CD4-positive, alpha-beta T cell treated with Interleukin-4 for 1 hour (primary cell): Measurements from ENCODE around the gene BYSL.

Experiments used
- DNase-seq, 2 donors: peaks; one replicate each; pipeline ENCODE4 v3.0.0-alpha.2; 2020 to 2022

Gene BYSL

GRCh38 chr6:41914869-41915530, 6.3 kb upstream of the BYSL start:
- DNase-seq = no peak

DNA sequence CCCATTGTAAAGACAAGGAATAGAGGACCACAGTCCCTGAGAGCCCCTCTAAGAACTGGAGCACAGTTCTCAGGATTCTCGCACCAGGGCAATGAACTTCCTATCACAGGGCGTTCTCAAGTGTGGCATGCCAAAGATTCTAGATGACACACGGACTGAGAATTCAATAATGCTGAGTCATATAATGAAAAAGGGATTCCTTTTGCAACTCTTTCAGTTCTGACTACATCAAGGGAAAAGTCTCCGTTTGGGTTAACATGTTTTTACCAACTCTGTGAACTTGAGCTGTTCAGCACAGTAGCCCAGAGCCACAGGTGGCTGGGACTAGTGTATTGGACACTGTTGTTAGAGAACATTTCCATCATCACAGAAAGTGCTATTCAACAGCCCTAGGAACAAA, 3.8 kb upstream of the BYSL start:
- DNase-seq = no peak

DNA sequence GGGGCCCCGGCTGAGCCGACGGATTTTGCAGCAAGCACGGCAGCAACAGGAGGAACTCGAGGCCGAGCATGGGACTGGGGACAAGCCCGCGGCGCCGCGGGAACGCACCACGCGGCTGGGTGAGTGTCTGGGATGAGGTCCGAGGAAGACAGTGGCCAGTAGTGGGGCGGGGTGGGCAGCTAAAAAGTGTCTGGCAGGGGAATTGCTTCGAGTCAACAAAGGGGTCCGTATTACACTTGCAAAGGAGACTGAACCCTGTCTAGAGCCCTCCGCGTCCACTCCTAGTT, 356 bp downstream of the BYSL start:
- no peak for DNase-seq

- no peak for DNase-seq
Measured at GRCh38 chr6:41922154-41922553, 855 bp downstream of the BYSL start.

DNA sequence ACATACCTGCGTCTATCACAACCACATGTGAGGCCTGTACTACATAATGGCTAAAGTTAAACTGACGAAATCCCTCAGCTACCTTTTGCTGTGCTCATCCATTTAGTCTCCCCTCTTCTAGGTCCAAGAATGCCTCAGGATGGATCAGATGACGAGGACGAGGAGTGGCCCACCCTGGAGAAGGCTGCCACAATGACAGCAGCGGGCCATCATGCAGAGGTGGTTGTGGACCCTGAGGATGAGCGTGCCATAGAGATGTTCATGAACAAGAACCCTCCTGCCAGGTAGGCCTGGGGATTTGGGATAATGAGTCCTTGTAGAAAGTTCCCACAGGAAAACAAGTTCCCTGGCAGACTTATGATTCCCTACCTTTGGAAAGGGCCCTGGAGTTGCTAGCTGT, 6.0 kb downstream of the BYSL start:
- DNase-seq = no peak

DNA sequence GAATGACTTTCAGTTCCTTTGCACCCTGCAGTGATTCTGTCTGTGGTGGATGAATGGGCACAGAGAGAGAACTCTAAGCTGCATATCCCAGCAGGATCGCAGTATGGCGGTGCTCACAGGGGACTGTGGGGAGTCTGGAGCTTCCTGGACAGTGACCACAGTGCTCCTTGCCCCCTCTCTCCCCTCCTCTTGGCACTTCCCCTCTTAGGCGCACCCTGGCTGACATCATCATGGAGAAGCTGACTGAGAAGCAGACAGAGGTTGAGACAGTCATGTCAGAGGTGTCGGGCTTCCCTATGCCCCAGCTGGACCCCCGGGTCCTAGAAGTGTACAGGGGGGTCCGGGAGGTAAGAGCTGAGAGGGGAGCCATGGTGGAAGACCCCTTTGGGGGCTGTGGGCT, 8.6 kb downstream of the BYSL start:
- DNase-seq = no peak

GRCh38 chr6:41931792-41932191, 10.5 kb downstream of the BYSL start:
- DNase-seq = no peak

DNA sequence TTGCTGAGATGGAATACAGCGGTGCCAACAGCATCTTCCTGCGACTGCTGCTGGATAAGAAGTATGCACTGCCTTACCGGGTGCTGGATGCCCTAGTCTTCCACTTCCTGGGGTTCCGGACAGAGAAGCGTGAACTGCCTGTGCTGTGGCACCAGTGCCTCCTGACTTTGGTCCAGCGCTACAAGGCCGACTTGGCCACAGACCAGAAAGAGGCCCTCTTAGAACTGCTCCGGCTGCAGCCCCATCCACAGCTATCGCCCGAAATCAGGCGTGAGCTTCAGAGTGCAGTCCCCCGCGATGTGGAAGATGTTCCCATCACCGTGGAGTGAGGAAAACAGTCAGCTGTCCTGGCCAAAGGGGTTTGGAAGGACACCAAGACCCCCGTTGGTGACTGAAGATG, 11.1 kb downstream of the BYSL start:
- DNase-seq = no peak

DNA sequence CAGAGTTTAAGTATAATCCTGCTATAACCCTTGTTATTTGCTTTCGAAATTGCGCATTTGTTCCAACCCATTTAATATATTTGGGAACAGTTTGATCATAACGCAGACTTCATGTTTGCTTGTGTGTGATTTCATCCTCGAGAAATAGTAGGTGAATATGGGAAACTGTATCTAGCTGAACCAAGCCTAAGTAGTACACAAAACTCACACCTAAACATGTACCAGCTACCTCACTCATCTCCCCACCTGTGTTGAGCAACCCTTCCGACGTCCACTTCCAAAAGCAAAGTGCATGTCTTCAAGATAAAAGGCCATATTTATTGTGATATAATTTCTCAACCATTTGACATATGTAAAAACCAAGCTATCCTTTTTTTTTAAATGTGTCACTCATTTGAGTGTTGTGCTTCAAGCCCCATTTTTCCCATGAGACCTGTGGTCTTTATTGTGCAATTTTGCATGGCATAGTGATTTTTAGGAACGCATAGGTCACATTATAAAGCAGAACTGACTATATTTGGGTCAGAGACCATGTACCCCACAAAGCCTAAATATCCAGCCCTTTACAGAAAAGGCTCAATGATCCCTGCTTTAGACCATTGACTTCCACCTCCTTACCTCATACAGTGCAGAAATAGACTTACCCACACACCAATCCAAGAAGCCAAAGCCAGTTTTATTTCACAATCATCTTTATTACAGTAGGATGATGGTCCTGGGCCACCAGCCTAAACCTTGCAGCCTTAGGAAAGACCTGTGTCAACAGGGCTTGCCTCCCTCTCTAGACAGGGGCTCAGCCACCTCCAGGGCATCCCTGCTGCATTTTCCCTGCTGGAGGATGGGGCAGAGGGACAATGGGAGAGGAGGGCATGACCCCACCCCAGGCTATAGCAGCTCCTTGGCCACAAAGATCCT, 13.2 kb downstream of the BYSL start:
- DNase-seq = no peak

GRCh38 chr6:41935193-41935574, 13.9 kb downstream of the BYSL start:
- DNase-seq = no peak

- DNase-seq = no peak
Measured at GRCh38 chr6:41935685-41936072, 14.4 kb downstream of the BYSL start.

DNA sequence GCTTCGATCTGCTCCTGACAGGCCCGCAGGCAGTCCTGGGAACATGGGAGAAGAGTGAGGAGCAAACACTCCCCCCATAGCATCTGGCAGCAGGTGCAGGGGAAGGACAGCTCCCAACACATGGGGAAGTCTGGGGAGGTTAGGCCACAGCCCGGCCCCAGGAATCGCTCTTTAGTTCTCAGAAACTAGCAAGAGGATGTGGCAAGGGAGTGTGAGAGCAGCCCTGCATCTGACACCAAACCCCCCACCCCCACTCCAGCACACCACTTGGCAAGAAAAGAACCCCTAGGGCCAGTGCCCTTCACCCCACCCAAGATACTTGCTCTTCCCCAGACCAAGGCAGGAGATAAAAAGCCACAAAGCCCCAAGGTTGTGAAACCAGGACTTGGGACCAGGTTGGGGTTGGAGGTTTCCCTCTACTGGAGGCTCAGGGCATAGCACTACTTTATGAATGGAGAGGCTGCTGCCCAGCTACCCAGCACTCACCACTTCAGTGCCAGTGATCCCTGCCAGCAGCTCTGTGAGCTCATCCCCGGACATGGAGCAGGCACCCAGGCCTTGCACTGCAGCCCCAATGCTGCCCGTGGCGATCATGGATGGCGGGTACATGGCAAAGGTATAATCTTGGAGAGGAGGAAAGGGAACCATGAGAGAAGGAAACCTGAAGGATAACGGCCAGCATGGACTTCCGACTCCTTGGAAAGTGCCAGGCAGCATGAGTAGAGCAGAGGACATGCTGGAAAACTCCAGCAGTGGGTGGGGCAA, 15.0 kb downstream of the BYSL start:
- peak; percentile 88 to 91 for DNase-seq

- no peak for DNase-seq
Measured at GRCh38 chr6:41937472-41937860, 16.2 kb downstream of the BYSL start.

DNA sequence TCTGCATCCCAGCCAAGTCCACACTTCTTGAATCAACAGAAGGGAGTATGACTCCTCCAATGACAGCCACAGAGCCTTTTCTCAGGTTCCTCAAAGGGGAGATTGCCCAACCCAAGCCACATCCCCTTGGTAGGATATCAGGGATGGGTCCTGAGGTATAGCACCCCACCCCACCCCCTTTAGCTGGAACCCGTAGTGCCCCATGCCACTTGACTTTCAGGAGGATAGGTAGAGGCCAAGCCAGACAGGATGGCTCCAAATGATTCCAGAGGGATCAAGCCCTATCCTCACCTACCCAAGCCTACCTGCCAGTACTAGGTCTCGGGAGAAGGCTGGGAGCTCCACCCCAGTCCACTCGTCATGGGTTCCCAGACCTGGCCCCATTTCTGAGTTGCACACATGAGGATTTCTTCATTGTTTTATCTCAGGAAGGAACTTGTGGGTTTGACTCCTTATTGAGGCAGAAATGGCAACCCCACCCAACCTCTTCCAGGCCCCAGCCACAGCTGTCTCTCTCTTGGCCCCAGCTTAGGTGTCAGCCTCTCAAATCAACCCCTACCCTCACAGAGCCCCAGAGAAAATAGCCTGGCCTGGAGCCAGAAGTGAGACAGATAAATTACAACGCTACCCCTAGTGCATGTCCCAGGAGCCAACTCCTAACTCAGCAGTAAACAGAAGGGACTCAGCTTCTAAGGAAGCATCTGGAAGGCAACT, 16.7 kb downstream of the BYSL start:
- DNase-seq = peak; percentile 58 to 70

DNA sequence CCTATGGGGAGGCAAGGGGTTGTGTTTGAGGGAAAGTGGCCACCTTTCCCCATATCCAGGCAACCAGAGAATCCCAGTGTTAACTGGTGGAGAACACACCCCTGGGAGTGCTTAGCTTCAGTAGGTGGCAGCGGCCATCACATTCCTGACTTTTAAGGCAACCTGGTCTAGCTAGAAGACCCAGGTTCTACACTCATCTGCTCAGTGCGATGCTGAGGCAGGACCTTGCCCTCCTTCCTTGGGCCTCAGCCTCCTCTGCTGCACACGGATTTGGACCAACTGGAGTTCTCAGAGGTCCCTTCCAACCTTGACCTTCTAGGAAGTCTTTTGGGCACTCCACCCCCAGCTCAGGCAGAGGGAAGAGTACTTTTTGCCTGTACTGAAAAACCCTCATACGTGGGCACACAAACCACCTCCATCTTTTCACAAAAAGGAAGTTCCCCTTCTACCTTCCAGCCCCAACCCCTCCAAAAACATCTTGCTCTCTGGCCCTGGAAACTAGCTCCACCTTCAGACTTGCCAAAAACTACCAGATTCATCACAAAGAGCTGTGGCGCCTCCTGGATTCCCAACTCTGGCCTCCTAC, 17.4 kb downstream of the BYSL start:
- DNase-seq = peak in 1 of 2 donors; percentile 14

DNA sequence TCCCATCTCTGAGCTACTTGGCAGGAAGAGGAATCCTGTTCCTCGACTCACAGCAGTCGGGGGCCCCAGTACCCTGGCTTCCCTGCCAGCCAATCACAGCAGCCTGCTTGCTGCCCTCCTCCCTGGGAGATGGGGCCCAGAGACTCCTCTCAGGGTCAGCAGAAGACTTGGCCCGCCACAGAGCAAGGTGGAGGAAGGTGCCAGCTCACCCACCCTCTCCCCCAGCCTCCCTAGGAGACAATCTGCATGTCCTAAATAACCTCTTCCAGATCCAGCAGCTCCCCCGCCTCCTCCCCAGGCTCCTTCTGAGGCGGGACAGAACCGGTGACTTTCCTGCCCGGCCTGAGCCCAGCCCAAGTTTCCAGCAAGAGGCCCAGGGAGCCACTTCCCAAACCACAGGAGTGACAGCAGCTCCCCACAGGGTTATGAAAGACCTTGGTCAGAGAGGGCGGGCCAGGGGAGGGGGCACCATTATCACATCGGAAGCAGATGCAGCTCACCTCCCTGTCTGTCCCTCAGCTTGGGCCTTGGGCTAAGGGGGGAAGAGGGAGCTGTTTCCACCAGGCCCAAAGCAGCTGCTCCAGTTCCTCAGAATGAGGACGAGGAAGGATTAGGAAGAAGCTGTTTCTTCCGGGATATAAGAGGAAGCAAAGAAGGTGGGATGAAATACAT, 18.0 kb downstream of the BYSL start:
- DNase-seq = peak; percentile 19 to 52

DNA sequence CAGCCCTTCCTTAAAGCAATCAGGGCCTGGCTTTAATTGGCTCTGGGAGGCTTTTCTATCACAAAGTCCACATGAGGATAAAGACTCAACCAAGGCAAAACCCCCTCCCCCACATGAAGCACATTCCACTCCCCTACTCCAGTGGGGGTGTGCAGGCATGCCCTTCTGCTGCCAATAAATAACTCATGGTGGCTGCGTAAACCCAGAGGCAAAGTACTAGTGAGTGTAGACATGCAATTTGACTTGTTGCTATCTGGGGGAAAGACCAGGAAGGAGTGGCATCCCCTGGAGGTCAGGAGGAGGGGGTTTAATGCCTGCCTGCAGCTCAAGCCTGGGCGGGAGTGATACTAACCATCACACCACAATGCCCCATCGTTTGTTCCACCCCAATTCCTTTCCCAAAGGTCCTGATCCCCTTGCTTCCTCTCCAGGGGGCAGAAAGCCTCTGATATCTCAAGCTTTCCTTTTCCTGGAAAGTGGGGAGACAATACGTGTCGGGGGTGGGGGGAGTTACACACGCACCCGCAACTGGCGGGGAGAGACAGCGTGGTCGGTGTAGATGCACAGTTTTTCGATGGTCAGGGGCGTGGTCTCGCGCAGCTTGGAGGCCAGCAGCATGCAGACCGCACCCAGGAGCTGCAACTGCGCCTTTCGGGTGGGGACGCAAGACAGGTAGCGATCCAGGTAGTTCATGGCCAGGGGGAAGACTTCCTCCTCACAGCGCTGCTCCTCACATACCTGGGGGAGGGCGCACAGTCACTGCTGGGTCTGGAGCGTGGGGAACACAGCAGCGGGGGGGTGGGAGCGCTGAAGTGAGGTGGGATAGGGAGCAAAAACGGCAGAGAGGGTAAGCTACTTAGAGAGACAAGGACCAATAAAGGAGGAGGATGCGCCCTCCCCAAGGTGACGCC, 18.8 kb downstream of the BYSL start:
- no peak for DNase-seq

- DNase-seq = peak; percentile 46 to 53
Measured at GRCh38 chr6:41940759-41941279, 19.5 kb downstream of the BYSL start.

DNA sequence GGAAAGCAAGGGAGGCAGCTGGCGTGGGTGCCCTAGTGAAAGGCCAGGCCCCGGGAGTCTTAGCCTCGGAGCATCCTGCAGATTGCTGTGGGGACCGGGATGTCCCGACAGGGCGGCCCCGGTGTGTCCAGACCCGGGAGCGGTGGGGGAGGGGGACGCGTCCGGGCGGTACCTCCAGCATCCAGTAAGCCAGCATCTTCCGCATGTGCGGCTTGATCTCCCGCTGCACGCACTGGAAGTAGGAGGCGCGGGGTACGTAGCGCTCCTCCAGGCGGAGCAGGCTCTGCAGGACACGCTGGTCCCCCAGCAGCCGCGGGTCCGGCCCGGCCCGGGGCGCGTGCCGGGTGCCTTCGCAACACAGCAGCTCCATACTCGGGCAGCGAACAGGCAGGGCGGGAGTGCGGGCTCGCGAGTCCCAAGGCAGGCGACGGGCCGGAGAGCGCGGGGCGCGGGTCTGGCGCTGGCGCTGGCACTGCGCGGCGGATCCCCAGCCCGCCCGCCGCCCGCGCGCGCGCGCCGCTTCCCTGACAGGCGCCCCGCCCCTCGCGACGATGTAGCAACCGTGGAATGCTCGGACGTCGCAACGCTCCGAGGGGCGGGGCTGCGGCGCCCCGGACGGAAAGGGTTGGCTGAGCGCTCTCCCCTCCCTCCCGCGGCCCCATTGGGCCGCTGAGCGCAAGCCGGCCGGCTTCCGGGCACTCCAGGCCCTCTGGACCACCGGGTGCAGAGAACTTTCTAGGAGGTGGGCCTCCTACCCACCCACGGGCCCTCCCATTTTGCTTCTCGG, 20.2 kb downstream of the BYSL start, which contains the start of gene CCND3:
Gene CCND3 (minus strand): TSS at position 529 of the 787 bp plus-strand sequence. CDS start 159 bp downstream, at position 370.
- peak; percentile 81 to 83 for DNase-seq
